Suprapubic skin (tissue), 4 donors: ENCODE results near the gene MUC4. TPM values are rescaled to one million over a fixed set of nuclear protein-coding genes. Genes with fewer than 3 reads are reported as not detected.
"Not testable (repeated sequence)": the region's sequence is repeated elsewhere in the genome, so short reads cannot be mapped to it uniquely, and the experiment has no call there.

Source experiments
- DNase-seq, 2 donors: peaks; one replicate each; pipeline ENCODE4 v3.0.0-alpha.2; 2019; ENCODE audit warnings: low spot score in 2 of 2
- H3K27ac ChIP-seq: fragments of 200-600 bp; sonication (generic); one replicate; pipeline ENCODE4 v1.5.1; 2019
- H3K27me3 ChIP-seq: fragments of 200-600 bp; sonication (generic); one replicate; pipeline ENCODE4 v1.5.1; 2019
- H3K36me3 ChIP-seq: fragments of 200-600 bp; sonication (generic); one replicate; pipeline ENCODE4 v1.5.1; 2019
- H3K4me1 ChIP-seq: fragments of 200-600 bp; sonication (generic); one replicate; pipeline ENCODE4 v1.5.1; 2019
- H3K4me3 ChIP-seq: fragments of 200-600 bp; sonication (generic); one replicate; pipeline ENCODE4 v1.5.1; 2019; ENCODE audit warnings: mild to moderate bottlenecking
- H3K9me3 ChIP-seq: fragments of 200-600 bp; sonication (generic); one replicate; pipeline ENCODE4 v1.5.1; 2019
- CTCF ChIP-seq, 2 donors: fragments of 200-600 bp in 1 of 2; fragments of 450-650 bp in 1 of 2; sonication (generic) in 1 of 2; IDR thresholded peaks; one replicate each; pipeline ENCODE4 v1.5.1; 2016 to 2019; ENCODE audit warnings: antibody characterized with exemption in 2 of 2, mild to moderate bottlenecking in 1 of 2, moderate library complexity in 1 of 2
- EP300 ChIP-seq: sonication (generic); formaldehyde crosslinking; IDR thresholded peaks from one replicate; pipeline ENCODE4 v1.6.1; 2017; ENCODE audit warnings: antibody characterized with exemption
- POLR2A ChIP-seq, 2 donors: fragments of 450-650 bp; IDR thresholded peaks; one replicate each; pipeline ENCODE4 v1.6.1; 2017; ENCODE audit warnings: antibody characterized with exemption in 2 of 2, mild to moderate bottlenecking in 2 of 2, moderate library complexity in 2 of 2
- POLR2AphosphoS5 ChIP-seq, 3 donors: sonication (generic); formaldehyde crosslinking; IDR thresholded peaks; one replicate each; pipeline ENCODE4 v1.6.1; 2017; ENCODE audit warnings: antibody characterized with exemption in 3 of 3
- WGBS: methylation state at CpG from one replicate; pipeline ENCODE4 v1.1.5; 2018; 5-methylcytosine and 5-hydroxymethylcytosine counted together
- total RNA-seq, 4 donors: library from RNA; depleted of rRNA; stranded (reverse); fragments of >200 nt; gene quantifications; one replicate each; pipeline ENCODE4 v1.1.0, GENCODE V29; 2016

Gene MUC4
- total RNA-seq, 4 donors from 2014 or later = not detected

DNA sequence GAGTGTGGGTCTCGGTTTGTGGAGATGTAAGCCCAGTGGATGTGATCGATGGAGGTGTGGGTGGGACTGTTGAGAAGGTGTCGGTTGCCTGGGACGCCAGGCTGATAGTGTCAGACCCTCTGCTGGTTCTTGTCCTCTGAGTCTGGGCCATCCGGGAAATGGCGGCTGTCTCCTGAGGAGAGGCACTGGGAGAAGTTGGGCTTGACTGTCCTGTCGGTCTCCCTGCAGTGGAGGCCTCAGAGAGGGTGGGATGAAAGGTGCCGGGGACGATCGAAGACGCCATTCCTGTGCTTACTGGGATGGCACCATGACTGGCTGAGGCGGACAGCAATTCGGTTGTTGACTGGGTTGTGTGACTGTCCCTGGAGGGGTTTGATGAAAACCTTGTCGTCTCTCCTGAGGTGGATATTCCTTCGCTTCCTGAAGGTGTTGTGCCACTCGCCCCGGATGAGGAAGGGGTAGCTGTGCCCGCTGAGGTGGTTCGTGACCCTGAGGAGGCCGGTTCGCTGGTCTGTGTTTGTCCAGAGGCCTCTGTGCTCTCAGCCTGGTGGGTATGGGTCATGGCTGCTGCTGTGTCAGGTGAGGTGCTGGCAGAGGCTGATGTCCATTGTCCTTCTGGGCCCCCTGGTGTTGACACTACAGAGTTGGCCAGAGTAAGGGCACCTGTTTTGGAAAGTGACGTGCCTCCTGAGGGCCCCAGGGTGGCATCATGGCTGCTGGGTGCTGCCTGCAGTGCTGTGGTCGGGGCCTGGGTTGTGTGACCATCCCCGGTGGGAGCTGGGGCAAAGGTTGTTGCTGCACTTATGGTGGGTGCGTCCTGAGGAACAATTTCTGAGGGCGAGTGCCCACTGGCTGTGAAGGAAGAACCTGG, 22.8 kb downstream of the MUC4 start:
- no peak for DNase-seq
- Histone ChIP-seq H3K4me3 (no peak overlapping the region), H3K36me3 (no peaks in the 10 kb centered on the region), H3K27ac (no peak overlapping the region), H3K27me3 (peaks cover 17% of the 10 kb centered on the region), H3K9me3 (peaks cover 5% of the 10 kb centered on the region), H3K4me1 (no peaks in the 10 kb centered on the region)
- WGBS = 89% methylated on average over 22 of the region's 26 CpGs
- TF ChIP-seq POLR2A (IDR thresholded peaks at IDR 0.05) (no peak), CTCF (IDR thresholded peaks at IDR 0.05) (no peak), EP300 (no peak), POLR2AphosphoS5 (IDR thresholded peaks at IDR 0.05) (no peak)

DNA sequence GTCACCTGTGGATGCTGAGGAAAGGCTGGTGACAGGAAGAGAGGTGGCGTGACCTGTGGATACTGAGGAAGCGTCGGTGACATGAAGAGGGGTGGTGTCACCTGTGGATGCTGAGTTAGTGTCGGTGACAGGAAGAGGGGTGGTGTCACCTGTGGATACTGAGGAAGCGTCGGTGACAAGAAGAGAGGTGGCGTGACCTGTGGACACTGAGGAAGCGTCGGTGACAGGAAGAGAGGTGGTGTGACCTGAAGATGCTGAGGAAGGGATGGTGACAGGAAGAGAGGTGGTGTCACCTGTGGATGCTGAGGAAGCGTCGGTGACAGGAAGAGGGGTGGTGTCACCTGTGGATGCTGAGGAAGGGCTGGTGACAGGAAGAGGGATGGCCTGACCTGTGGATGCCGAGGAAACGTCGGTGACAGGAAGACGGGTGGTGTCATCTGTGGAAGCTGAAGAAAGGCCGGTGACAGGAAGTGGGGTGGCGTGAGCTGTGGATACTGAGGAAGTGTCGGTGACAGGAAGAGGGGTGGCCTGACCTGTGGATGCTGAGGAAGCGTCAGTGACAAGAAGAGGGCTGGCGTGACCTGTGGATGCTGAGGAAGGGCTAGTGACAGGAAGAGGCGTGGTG, 25.8 kb downstream of the MUC4 start:
- not testable (repeated sequence) for H3K36me3 ChIP-seq, H3K4me3 ChIP-seq, H3K4me1 ChIP-seq, H3K9me3 ChIP-seq, DNase-seq, H3K27ac ChIP-seq
- peaks cover 15% of the 10 kb centered on the region for H3K27me3 ChIP-seq
- WGBS = 88% methylated on average over 21 of the region's 21 CpGs

- not testable (repeated sequence) for H3K9me3 ChIP-seq, H3K4me1 ChIP-seq, H3K36me3 ChIP-seq, H3K27ac ChIP-seq, DNase-seq, H3K27me3 ChIP-seq, H3K4me3 ChIP-seq
- WGBS = 89% methylated on average over 14 of the region's 14 CpGs
Measured at GRCh38 chr3:195784031-195784430, 27.7 kb downstream of the MUC4 start.

- not testable (repeated sequence) for H3K4me3 ChIP-seq, H3K27ac ChIP-seq, H3K36me3 ChIP-seq, DNase-seq, H3K27me3 ChIP-seq, H3K4me1 ChIP-seq, H3K9me3 ChIP-seq
- WGBS = 80% methylated on average over 12 of the region's 12 CpGs
Measured at GRCh38 chr3:195781236-195781635, 30.5 kb downstream of the MUC4 start.

GRCh38 chr3:195777975-195778374, 33.8 kb downstream of the MUC4 start:
- no peak overlapping the region for H3K27ac ChIP-seq
- H3K36me3 ChIP-seq = no peaks in the 10 kb centered on the region
- peaks cover 5% of the 10 kb centered on the region for H3K27me3 ChIP-seq
- H3K4me1 ChIP-seq = no peaks in the 10 kb centered on the region
- no peak overlapping the region for H3K4me3 ChIP-seq
- peak in 1 of 2 donors; percentile 54 for DNase-seq
- no peaks in the 10 kb centered on the region for H3K9me3 ChIP-seq
- WGBS = 86% methylated on average over 11 of the region's 11 CpGs
- no peak for TF ChIP-seq POLR2A (IDR thresholded peaks at IDR 0.05)

DNA sequence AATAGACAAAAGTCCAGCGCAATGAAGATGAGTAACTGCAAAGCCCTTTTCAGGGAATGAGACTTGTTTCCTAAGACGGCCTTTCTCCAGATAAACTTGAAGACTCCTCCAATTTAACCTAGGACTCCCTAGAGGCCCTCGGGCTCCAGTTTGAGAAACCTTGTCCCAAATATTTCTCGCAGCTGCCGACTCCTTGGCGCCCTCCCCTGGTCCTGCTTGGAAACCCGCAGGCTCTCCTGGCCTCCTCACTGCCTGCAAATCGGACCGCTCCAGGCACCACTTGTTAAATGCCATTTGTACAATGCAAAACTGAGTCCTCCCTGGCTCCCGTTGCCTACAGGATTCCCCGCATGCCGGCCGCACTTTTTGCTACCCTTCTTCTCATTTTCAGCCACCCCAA, 36.8 kb downstream of the MUC4 start:
- peak in 1 of 2 donors; percentile 37 for TF ChIP-seq CTCF (IDR thresholded peaks at IDR 0.05)
- TF ChIP-seq POLR2AphosphoS5 (IDR thresholded peaks at IDR 0.05) = no peak
- no peak for TF ChIP-seq POLR2A (IDR thresholded peaks at IDR 0.05)
- TF ChIP-seq EP300 = no peak
- 40% methylated on average over 13 of the region's 13 CpGs for WGBS
- Histone ChIP-seq H3K27me3 (peaks cover 8% of the 10 kb centered on the region), H3K9me3 (no peaks in the 10 kb centered on the region), H3K4me3 (no peak overlapping the region), H3K36me3 (no peaks in the 10 kb centered on the region), H3K4me1 (no peaks in the 10 kb centered on the region), H3K27ac (no peak overlapping the region)
- DNase-seq = no peak

DNA sequence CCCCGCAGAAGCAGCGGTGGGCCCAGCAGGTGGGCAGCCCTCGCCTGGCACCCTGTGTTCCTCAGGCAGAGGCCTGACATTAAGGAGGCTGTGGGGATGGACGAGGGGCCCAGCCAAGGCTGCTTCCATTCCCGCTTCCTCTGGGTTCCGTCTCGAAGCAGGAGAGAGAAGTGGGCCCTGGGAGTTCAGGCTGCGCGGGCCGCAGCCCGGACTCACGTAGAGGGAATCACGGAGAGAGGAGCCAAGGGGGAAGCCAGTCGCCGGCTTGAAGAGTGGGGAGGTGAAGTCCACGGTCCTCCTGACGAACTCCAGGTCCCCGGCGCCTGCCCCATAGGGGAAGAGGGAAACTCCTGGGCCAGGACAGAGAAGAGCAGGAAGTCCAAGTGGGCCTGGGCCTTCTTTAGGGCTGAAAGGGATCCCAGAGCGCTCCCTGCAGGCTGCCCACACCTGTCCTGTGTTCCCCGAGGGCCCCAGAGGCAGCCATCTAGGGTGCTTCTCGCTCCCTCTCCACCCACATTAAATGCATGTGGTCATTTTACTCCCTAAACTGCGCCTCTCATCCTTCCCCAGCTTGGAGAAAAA, 37.7 kb downstream of the MUC4 start:
- Histone ChIP-seq H3K9me3 (no peaks in the 10 kb centered on the region), H3K4me3 (no peak overlapping the region), H3K27ac (no peak overlapping the region), H3K4me1 (no peaks in the 10 kb centered on the region), H3K36me3 (no peaks in the 10 kb centered on the region), H3K27me3 (peaks cover 8% of the 10 kb centered on the region)
- no peak for TF ChIP-seq POLR2AphosphoS5 (IDR thresholded peaks at IDR 0.05)
- TF ChIP-seq POLR2A (IDR thresholded peaks at IDR 0.05) = no peak
- WGBS = 93% methylated on average over 23 of the region's 23 CpGs
- no peak for DNase-seq
